Heart left ventricle (tissue), 13 donors: ENCODE measurements around the gene PLK5.

Source experiments
- POLR2A ChIP-seq, 2 donors: fragments of 450-650 bp; IDR thresholded peaks; one replicate each; pipeline ENCODE4 v1.6.1; 2017; ENCODE audit warnings: antibody characterized with exemption in 2 of 2, mild to moderate bottlenecking in 2 of 2, moderate library complexity in 2 of 2
- TF ChIP-seq, protein P1 (sequence below), 12 donors: fragments of 200-600 bp; sonication (generic) in 4 of 12; IDR thresholded peaks; one replicate each; pipeline versions ENCODE4 v1.5.0 to v1.8.0; 2018 to 2022; ENCODE audit warnings: antibody characterized with exemption in 12 of 12, mild to moderate bottlenecking in 5 of 12
- donor health status: ischemic (EF 13 %, LVEDD 7.1; RV severe dilation, severe dysfunction).
- donor health status: DM: no; HTN: yes; CAD: no.
- donor health status: DM: no; HTN: no; CAD: no.
- donor health status: ischemic (EF 25% LVEDD 6.9; RV normal size, moderate dysfunction).
- donor health status: ischemic (EF 25% LVEDD 5.7; RV mildly dilated, moderate dysfunction).
- donor health status: ischemic (EF 35%, LVEDD 5.7; RV mildly dilated, moderate dysfunction).
- donor health status: nonischemic (EF 11% LVEDD 7.7; RV severe dilation, severe dysfunction).
- donor health status: DM: yes; HTN: yes; CAD: no.
- donor health status: PGD.
- donor health status: ischemic (EF 29% LVEDD 5.4; RV normal size, mild dysfunction).
- donor health status: nonischemic (EF 23%, LVEDD 6.1; RV moderate dilation, normal function).

DNA sequence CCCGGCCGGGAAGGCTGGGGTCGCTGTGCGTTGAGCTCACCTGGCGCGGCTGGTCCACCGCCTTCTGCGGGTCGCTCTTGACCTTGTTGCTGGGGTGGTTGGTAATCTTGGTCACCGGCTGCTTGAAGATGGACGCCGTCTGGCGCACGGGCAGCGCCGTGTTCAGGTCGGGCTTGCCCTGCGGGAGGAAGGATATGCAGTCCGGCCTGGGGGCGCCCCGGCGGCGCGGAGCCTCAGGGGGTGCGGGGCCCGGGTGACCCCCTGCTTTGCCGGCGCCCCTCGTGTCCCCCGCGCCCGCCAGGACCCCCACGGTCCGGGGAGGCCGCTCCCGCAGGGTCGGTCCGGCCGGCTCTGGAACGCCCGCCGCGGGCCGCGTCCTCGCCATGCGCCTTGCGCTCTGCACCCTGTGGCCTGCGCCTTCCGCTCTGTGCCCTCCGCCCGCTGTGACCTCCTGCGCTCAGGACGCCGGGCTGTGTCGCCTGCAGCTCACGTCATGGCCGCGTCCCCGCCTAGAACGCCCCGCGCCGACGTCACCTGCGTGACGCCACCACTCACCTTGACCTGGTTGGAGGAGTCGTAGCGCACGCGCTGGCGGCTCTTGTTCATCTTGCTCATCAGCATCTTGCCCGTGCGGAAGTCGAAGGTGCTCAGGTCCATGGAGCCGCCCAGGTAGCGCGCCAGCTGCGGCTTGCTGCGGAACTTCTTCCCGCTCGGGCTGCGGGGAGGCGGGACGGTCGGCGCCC lies 60.8 kb downstream of the PLK5 start:
- TF ChIP-seq, protein P1, sequence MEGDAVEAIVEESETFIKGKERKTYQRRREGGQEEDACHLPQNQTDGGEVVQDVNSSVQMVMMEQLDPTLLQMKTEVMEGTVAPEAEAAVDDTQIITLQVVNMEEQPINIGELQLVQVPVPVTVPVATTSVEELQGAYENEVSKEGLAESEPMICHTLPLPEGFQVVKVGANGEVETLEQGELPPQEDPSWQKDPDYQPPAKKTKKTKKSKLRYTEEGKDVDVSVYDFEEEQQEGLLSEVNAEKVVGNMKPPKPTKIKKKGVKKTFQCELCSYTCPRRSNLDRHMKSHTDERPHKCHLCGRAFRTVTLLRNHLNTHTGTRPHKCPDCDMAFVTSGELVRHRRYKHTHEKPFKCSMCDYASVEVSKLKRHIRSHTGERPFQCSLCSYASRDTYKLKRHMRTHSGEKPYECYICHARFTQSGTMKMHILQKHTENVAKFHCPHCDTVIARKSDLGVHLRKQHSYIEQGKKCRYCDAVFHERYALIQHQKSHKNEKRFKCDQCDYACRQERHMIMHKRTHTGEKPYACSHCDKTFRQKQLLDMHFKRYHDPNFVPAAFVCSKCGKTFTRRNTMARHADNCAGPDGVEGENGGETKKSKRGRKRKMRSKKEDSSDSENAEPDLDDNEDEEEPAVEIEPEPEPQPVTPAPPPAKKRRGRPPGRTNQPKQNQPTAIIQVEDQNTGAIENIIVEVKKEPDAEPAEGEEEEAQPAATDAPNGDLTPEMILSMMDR (IDR thresholded peaks at IDR 0.05), result no peak
- TF ChIP-seq POLR2A (IDR thresholded peaks at IDR 0.05), result no peak
